Stomach (tissue), 9 donors: Measurements from ENCODE around the gene ACVR1B. TPM values are rescaled to one million over a fixed set of nuclear protein-coding genes. Genes with fewer than 3 reads are reported as not detected.

Experiments used
- DNase-seq, 2 donors: peaks; one replicate each; pipeline versions ENCODE4 v3.0.0 to v3.0.0-alpha.2; 2013 to 2019
- H3K27ac ChIP-seq, 5 donors: fragments of 200-600 bp in 4 of 5; sonication (generic) in 4 of 5; one replicate each; pipeline ENCODE4 v1.5.1; 2013 to 2019; ENCODE audit warnings: mild to moderate bottlenecking in 1 of 5, moderate library complexity in 1 of 5
- H3K27me3 ChIP-seq, 3 donors: fragments of 200-600 bp; sonication (generic); one replicate each; pipeline ENCODE4 v1.5.1; 2017 to 2019; ENCODE audit warnings: mixed run types in 1 of 3
- H3K36me3 ChIP-seq, 4 donors: fragments of 200-600 bp; sonication (generic); 1 replicate in 3 of 4; 2 replicates in 1 of 4; pipeline ENCODE4 v1.5.1; 2016 to 2019
- H3K4me1 ChIP-seq, 4 donors: fragments of 200-600 bp; sonication (generic); one replicate each; pipeline ENCODE4 v1.5.1; 2016 to 2019
- H3K4me3 ChIP-seq, 4 donors: fragments of 200-600 bp; sonication (generic) in 3 of 4; one replicate each; pipeline ENCODE4 v1.5.1; 2016 to 2019; ENCODE audit warnings: mild to moderate bottlenecking in 1 of 4
- H3K9me3 ChIP-seq, 4 donors: fragments of 200-600 bp; sonication (generic); one replicate each; pipeline ENCODE4 v1.5.1; 2016 to 2019
- EP300 ChIP-seq: sonication (generic); formaldehyde crosslinking; IDR thresholded peaks from one replicate; pipeline ENCODE4 v1.6.1; 2017; ENCODE audit warnings: antibody characterized with exemption
- POLR2A ChIP-seq, 4 donors: fragments of 450-650 bp; IDR thresholded peaks; one replicate each; pipeline ENCODE4 v1.6.1; 2016; ENCODE audit warnings: antibody characterized with exemption in 4 of 4, control low read depth in 2 of 4, mild to moderate bottlenecking in 1 of 4, moderate library complexity in 1 of 4
- POLR2AphosphoS5 ChIP-seq, 3 donors: sonication (generic); formaldehyde crosslinking; IDR thresholded peaks; one replicate each; pipeline ENCODE4 v1.6.1; 2016; ENCODE audit warnings: antibody characterized with exemption in 3 of 3
- WGBS, 5 donors: extraction: QIAGEN DNeasy Blood & Tissue Kit in 3 of 5; methylation state at CpG; one replicate each; pipeline versions ENCODE4 v1.1.5 to v1.1.7; 2013 to 2018; 5-methylcytosine and 5-hydroxymethylcytosine counted together
- intact Hi-C: fragments of 100-400 bp; cut with DNase I; formaldehyde crosslinking; loops from one replicate; pipeline ENCODE4 v1.15.1; 2023; ENCODE audit warnings: low total_unique reads
- polyA plus RNA-seq, 3 donors: library from polyadenylated mRNA; stranded (reverse); fragments of 200-250 nt; gene quantifications; one replicate each; pipeline ENCODE4 v1.2.3, GENCODE V29; 2013
- total RNA-seq, 5 donors: library from RNA; depleted of rRNA; stranded (reverse); fragments of >200 nt; gene quantifications; one replicate each; pipeline versions ENCODE4 v1.1.0 to v1.2.3, GENCODE V29; 2014 to 2016
- TF ChIP-seq, protein P1 (sequence below), 7 experiments: fragments of 450-650 bp in 4 of 7; fragments of 200-600 bp in 3 of 7; sonication (generic) in 3 of 7; IDR thresholded peaks; one replicate each; pipeline ENCODE4 v1.5.1; 2016 to 2019; ENCODE audit warnings: antibody characterized with exemption in 7 of 7, control low read depth in 2 of 7, mild to moderate bottlenecking in 1 of 7
- donor health status: healthy with polysubstance abuse.
- donor health status: Bipolar disorder and iron deficiency.
- donor health status: healthy.

The ACVR1B gene
- total and polyA plus RNA-seq, 8 donors = 8.3 to 53.1 (median 24.5) TPM

DNA sequence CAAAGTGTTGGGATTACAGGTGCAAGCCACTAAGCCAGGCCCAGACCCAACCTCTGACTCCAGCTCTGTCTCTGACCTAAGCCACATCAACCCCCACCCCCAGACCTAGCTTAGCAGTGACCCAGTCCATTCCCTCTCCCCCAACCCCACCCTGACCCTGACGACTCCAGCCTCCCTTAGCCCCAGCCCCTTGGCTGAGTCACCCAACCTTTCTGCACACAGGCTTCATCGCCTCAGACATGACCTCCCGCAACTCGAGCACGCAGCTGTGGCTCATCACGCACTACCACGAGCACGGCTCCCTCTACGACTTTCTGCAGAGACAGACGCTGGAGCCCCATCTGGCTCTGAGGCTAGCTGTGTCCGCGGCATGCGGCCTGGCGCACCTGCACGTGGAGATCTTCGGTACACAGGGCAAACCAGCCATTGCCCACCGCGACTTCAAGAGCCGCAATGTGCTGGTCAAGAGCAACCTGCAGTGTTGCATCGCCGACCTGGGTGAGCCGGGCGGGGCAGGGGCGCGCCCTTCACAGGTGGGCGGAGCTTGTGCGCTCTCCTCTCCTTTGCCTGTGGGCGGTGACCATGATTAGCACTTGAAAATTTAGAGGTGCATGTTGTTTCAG, 36.4 kb upstream of the ACVR1B start:
- Histone ChIP-seq H3K27me3 (peaks cover 0 to 29% (median 0%) of the 10 kb centered on the region in 3 donors), H3K4me3 (no peak overlapping the region), H3K9me3 (no peaks in the 10 kb centered on the region), H3K27ac (no peak overlapping the region), H3K4me1 (peaks cover 23 to 64% (median 56%) of the 10 kb centered on the region in 4 donors), H3K36me3 (peaks cover 0 to 30% (median 20%) of the 10 kb centered on the region in 4 donors)
- no peak for DNase-seq
- 73 to 86% (median 79%) methylated on average over 28 of the region's 28 CpGs for WGBS, 5 donors
- TF ChIP-seq POLR2AphosphoS5 (IDR thresholded peaks at IDR 0.05) (no peak), POLR2A (IDR thresholded peaks at IDR 0.05) (no peak), EP300 (no peak)
- TF ChIP-seq, protein P1, sequence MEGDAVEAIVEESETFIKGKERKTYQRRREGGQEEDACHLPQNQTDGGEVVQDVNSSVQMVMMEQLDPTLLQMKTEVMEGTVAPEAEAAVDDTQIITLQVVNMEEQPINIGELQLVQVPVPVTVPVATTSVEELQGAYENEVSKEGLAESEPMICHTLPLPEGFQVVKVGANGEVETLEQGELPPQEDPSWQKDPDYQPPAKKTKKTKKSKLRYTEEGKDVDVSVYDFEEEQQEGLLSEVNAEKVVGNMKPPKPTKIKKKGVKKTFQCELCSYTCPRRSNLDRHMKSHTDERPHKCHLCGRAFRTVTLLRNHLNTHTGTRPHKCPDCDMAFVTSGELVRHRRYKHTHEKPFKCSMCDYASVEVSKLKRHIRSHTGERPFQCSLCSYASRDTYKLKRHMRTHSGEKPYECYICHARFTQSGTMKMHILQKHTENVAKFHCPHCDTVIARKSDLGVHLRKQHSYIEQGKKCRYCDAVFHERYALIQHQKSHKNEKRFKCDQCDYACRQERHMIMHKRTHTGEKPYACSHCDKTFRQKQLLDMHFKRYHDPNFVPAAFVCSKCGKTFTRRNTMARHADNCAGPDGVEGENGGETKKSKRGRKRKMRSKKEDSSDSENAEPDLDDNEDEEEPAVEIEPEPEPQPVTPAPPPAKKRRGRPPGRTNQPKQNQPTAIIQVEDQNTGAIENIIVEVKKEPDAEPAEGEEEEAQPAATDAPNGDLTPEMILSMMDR (IDR thresholded peaks at IDR 0.05) = no peak
- intact Hi-C loops = no loop called here

DNA sequence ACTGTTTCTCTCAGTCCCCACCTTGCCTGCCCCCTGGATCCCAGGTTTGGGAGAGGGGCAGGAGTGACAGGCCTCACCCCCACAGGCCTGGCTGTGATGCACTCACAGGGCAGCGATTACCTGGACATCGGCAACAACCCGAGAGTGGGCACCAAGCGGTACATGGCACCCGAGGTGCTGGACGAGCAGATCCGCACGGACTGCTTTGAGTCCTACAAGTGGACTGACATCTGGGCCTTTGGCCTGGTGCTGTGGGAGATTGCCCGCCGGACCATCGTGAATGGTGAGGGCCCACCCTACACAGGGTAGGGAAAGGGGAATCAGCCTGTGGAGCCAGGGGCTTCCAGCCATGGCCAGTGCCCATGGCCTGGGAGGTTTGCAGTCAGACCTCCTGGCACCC, 35.5 kb upstream of the ACVR1B start:
- Histone ChIP-seq H3K4me3 (no peak overlapping the region), H3K36me3 (peaks cover 0 to 30% (median 20%) of the 10 kb centered on the region in 4 donors), H3K4me1 (peaks cover 23 to 57% (median 49%) of the 10 kb centered on the region in 4 donors), H3K27ac (no peak overlapping the region), H3K9me3 (no peaks in the 10 kb centered on the region), H3K27me3 (peaks cover 0 to 27% (median 0%) of the 10 kb centered on the region in 3 donors)
- intact Hi-C loops = no loop called here
- TF ChIP-seq POLR2A (IDR thresholded peaks at IDR 0.05) = no peak
- 88 to 100% (median 96%) methylated on average over 8 to 11 of the region's 11 CpGs for WGBS, 5 donors
- no peak for DNase-seq

DNA sequence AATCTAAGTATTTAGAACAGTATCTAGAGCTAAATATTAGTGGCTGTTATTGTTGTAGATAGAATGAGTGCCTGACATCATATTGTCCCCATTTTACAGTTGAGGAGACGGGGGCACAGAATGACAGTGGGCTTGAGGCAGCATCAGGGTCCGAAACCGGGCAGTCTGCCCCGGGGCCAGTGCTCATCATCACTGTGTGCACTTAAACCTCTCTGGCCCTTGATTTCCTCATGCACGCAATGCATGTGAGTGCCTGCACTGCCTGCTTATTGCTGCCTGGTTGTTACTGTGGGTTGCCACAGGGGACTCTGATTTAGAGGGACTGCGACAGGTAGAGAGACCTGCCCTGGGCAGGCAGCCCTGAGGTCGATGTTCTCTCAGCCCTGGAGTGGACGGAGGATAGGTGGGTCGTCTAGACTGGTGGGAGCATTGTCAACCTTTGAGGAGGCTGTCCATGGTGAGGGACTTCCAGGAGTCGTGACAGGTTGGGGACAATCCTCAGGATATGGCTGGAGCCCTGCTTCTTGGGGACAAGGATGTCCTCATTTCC, 34.4 kb upstream of the ACVR1B start:
- no peak for TF ChIP-seq POLR2AphosphoS5 (IDR thresholded peaks at IDR 0.05)
- TF ChIP-seq, protein P1 (IDR thresholded peaks at IDR 0.05) = no peak
- TF ChIP-seq EP300 = no peak
- no peak for TF ChIP-seq POLR2A (IDR thresholded peaks at IDR 0.05)
- H3K36me3 ChIP-seq = peaks cover 0 to 30% (median 20%) of the 10 kb centered on the region in 4 donors
- no peak for DNase-seq
- peak overlapping the region in 2 of 5 donors; percentile 41 to 62 for H3K27ac ChIP-seq
- peak overlapping the region in 1 of 4 donors; percentile 24 for H3K4me3 ChIP-seq
- H3K4me1 ChIP-seq = peaks cover 23 to 47% (median 40%) of the 10 kb centered on the region in 4 donors
- intact Hi-C loops = no loop called here
- WGBS, 5 donors = 57 to 76% (median 61%) methylated on average over 6 to 10 of the region's 10 CpGs
- H3K27me3 ChIP-seq = peaks cover 0 to 16% (median 0%) of the 10 kb centered on the region in 3 donors
- no peaks in the 10 kb centered on the region for H3K9me3 ChIP-seq

DNA sequence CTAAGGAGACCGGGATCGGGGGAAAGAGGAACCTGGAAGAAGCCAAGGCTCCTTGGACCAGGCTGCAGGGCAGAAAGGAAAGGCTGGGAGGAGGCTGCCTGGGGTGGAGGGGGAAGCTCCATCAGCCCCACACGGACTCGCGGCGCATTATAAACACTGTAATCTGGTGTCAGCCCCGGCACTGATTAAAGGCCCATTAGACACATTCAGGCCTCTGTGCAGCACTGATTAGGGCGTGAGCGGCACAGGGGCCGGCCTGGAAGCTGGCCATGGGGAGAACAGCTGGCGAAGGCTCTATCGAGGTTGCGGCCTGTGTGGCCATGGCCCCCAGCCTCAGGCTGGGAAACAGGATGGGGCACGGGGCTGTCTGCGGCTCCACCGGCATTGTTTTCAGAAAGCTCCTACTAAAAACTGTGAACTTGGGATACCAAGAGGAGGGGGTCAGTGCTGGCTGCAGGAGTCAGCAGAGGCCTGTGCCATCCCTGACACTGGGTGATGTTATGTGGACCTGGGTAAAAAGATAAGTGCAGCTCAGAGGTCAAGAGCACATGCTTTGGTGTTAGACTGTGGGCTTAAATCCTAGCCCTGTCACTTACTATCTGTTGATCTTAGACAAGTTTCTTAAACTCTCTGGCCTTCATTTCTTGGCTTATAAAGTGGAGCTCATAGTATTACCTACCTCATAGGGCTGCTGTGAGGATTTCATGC, 33.6 kb upstream of the ACVR1B start:
- peak overlapping the region in 1 of 4 donors; percentile 24 for H3K4me3 ChIP-seq
- H3K4me1 ChIP-seq = peaks cover 23 to 47% (median 40%) of the 10 kb centered on the region in 4 donors
- DNase-seq = peak; percentile 74 to 79
- peak overlapping the region in 3 of 5 donors; percentile 17 to 62 (median 41) for H3K27ac ChIP-seq
- TF ChIP-seq POLR2AphosphoS5 (IDR thresholded peaks at IDR 0.05) = peak in 2 of 3 donors; percentile 22 to 38
- no peak for TF ChIP-seq EP300
- no peaks in the 10 kb centered on the region for H3K9me3 ChIP-seq
- peaks cover 0 to 14% (median 0%) of the 10 kb centered on the region in 3 donors for H3K27me3 ChIP-seq
- WGBS, 5 donors = 8 to 39% (median 33%) methylated on average over 16 of the region's 16 CpGs
- H3K36me3 ChIP-seq = peaks cover 0 to 30% (median 20%) of the 10 kb centered on the region in 4 donors
- intact Hi-C loops = no loop called here

DNA sequence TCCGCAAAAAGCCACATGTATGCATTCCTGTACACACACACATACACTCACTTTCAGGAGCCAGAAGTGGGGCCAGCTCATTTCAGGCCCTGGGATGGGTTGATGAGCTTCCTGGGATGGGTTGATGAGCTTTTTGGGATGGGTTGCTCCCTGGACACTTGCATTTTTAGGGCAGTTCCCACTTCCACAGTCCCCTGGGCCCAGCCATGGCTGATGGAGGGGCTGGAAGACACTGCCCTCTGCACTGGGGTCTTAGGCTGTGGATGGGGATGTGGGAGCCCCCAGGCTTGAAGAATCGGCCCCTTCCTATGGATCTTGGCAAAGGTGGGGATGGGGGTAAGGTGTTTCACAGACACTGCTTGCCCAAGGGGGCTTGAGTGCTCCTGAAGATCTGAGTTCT, 31.5 kb upstream of the ACVR1B start:
- WGBS, 5 donors = 82 to 97% (median 91%) methylated on average over 2 of the region's 2 CpGs
- intact Hi-C loops = no loop called here
- Histone ChIP-seq H3K4me1 (peaks cover 25 to 47% (median 37%) of the 10 kb centered on the region in 4 donors), H3K27ac (no peak overlapping the region), H3K4me3 (no peak overlapping the region), H3K36me3 (peaks cover 0 to 26% (median 18%) of the 10 kb centered on the region in 4 donors), H3K27me3 (peaks cover 0 to 4% (median 0%) of the 10 kb centered on the region in 3 donors), H3K9me3 (no peaks in the 10 kb centered on the region)
- no peak for DNase-seq
- TF ChIP-seq, protein P1 (IDR thresholded peaks at IDR 0.05) = no peak
- TF ChIP-seq POLR2A (IDR thresholded peaks at IDR 0.05) (no peak), EP300 (no peak), POLR2AphosphoS5 (IDR thresholded peaks at IDR 0.05) (no peak)
